GM18867 (cell line): ENCODE results near the gene U2AF1L4.

Source experiments
- ATAC-seq: cut with Tn5 transposase; IDR thresholded peaks from one replicate; pipeline ENCODE4 v1.9.1; 2021; ENCODE audit warnings: mild to moderate bottlenecking, moderate library complexity; ENCODE audit not compliant: unreplicated experiment

Gene U2AF1L4

GRCh38 chr19:35714601-35715354, 30.4 kb downstream of the U2AF1L4 start:
- no peak for ATAC-seq

DNA sequence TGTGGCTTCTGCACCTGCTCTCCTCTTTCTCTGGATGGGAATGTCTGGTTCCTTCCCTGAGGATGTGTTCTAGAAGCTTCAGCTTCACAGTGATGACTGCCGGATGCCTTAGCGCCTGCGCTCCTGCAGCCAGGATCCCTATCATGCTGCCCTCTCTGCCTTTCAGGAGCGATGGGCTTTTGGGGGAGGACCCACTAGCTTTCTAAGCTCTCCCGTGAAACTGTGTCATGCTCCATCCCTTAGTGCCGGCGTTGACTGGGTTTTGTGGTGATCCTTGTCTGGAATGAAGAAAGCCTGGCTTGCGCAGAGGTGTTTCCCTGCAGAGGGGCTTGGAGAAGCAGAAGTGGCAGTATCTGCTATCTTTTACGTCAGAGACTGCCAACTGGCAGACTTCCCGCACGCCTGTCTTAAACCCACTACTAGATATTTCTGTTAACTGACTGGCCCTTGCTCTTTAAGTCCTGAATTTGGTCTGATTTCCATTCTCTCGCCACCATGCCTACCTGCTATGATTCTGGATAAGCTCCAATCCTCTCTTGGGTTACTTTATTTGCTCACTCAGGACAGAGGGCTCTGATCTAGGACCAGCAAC, 31.2 kb downstream of the U2AF1L4 start:
- no peak for ATAC-seq

DNA sequence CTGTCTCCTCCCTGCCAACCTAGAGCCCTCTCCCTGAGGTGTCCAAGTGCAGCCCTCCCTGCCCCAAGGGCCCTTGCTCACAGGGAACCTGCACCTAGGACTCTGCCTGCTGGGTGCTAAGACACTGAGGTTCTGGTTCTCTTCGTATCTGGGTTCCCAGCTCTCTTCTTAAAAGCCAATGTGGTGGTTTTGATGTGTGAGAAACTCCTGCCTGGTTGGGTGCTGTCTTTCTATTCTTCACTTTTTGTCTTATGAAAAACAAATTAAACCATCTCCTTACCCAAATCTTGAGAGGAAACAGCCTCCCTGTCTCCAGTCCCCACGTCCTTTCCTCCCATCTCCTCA, 31.7 kb downstream of the U2AF1L4 start:
- ATAC-seq, result no peak

- ATAC-seq, result peak; percentile 11
Observed at GRCh38 chr19:35712567-35713505, 32.4 kb downstream of the U2AF1L4 start.

DNA sequence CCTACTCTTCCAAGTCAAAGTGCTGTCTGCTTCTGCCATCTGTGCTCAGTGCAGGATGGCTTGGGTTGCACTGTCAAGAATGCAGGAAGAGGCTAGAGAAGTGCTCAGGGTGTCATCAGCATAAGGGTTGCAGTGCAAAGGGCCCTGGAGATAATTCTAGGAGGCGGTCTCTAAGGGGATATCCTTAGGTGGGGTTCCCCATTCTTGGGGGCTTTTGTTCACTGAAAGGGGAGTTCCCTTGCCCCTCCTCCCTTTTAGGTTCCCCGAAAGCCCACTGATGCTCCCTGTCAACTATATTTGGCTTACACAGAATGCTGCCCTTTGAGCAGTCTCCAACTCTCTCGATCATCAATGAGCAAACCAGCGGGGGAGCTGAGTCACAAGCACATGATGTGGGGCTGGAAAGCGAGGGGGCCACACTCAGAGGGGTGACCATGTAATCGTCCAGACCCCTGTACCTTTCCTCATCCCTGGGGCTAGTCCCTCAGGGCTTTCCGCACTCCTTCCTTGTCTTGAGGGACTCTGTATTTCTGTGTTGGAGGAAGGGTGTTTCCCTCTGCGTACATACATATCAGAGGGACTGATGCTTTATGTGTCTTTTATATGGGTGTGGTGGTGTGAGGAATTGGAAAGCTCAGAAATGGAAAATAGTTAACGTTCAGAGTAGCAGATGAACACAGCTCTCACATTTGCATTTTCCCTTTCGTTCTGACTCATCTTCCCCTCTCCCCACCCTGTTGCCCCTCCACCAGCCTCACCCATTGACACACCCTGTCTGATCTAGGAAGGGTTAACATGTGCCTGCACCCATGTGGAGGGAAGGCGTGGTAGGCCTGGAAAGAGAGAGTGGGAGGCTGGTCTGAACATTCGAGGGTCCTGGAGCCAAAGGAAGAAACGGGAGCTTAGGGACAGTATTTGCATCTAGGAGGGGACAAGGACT, 34.2 kb downstream of the U2AF1L4 start:
- ATAC-seq, result peak; percentile 42

DNA sequence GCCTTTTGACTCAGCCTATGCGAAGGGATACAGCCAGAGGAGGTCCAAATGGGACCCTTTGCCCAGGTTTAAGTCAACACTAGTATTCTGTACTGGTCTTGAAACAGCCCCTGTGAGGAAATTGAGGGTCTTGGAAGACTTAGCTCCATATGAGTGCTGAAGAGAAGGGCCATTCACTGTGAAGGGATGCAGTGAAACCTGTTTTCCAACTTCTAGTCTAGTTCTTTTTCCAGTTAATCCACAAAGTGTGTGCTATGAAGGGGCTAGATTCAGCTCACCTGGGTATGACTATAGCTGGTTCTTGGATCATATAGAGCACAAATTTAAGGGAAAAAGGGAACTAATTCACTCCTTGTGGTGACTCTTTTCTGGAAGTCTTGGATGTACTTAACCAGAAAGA, 36.8 kb downstream of the U2AF1L4 start:
- no peak for ATAC-seq

DNA sequence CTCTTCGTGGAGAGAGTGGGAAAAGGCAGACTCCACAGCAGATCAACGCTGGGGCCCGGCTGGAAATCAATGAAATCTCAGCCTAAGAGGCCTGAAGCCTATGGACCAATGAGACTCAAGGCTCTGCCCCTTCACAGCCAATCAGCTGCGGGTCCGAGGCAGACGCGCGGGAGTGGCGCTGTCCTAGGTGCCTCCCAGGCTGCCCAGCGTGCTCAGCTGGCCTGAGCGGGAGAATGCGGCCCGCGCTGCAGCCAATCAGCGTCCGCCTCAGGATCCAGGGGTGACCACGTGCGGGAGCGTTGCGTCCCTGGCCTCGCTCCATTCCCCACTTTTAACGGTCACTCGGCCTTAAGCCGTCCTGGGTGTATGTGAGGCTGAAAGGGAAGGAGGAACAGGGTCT, 41.0 kb downstream of the U2AF1L4 start, which contains the start of gene ZBTB32:
Gene ZBTB32, plus strand, starts transcription at position 341 of the 400 bp plus-strand sequence. CDS start 10,069 bp downstream, outside the sequence.
- ATAC-seq, result no peak

- ATAC-seq, result no peak
Observed at GRCh38 chr19:35703343-35703742, 41.9 kb downstream of the U2AF1L4 start.

GRCh38 chr19:35702223-35703012, 42.8 kb downstream of the U2AF1L4 start:
- peak; percentile 96 for ATAC-seq

DNA sequence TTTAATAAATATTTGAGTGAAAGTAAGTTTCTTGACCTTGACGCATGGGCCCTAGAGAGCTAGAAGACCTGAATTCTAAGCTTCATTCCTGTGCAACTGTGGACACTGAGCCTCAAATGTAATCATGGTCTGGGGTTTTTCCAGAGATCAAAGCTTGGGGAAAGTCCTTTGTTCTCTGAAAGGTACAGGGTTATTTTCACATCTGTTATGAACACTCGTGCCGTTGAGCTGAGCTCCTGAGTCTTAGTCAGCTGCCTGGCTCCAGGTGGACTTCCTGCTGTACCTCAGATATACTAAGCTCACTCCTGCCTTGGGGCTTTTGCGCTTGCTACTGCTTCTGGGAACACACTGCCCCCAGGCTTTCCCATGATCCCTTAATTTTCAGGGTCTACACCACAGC, 48.4 kb downstream of the U2AF1L4 start:
- ATAC-seq, result no peak

GRCh38 chr19:35695895-35696422, 49.3 kb downstream of the U2AF1L4 start:
- ATAC-seq, result no peak

DNA sequence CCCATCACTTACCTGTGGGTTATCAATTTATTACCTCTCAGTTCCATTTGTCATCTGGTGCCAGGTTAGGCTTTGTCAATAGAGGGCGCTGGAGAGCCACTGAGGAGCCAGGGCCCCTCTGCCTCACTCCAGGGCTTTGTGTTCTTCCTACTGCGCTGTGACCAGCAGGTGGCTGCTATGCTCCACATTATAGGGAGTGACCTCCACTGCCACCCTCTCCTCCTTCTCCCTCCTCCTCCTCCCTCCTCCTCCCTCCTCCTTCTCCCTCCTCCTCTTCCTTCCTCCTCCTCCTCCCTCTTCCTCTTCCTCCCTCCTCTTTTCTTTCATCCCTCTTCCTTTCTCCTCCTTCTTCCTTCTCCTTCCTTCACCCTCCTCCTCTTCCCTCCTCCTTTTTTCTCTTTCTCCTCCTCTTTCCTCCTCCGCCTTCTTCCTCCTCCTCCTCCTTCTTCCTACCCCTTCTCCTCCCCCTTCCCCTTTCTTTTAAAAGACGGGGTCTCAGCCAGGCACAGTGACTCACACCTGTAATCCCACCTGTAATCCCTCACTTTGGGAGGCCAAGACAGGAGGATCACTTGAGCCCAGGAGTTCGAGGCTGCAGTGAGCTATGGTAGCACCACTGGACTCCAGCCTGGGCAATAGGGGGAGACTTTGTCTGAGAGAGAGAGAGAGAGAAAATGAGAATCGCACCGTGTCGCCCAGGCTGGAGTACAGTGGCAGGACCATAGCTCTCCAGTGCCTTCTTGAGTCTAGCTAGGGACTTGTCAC, 51.2 kb downstream of the U2AF1L4 start:
- peak; percentile 69 for ATAC-seq

DNA sequence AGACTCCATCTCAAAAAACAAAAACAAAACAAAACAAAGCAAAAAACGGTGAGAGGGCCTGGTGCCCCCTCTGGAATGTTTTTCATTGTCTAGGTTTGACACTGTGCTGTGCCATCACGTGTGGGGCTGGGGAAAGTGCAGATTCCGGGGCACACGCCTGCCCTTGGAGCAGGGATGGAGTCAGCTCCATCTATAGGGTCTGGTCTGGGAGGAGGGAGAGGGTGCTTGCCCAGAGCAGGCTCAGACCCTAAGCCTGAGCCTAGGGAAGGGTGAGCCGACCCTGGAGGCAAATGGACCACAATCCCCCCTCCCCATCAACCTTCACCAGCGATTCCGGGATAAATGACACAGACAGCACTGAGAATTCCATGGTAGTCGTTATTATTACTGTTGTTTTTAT, 51.8 kb downstream of the U2AF1L4 start:
- ATAC-seq, result no peak
